ENCODE data around the gene RPL15. TPM values are rescaled to one million over a fixed set of nuclear protein-coding genes. Genes with fewer than 3 reads are reported as not detected.

The RPL15 gene
- total and polyA plus RNA-seq, 2 of the 8 experiments (the other 6 are each of a cell fraction or from before 2014, with no cell fraction given), result 2,819 to 6,473 TPM

- FAIRE-seq, result no peak
- Histone ChIP-seq H4K8ac (ENCODE audit: extremely low read depth, insufficient read depth, low read length) (no peak overlapping the region), H2BK20ac (ENCODE audit: low read length) (no peak overlapping the region), H2AFZ (ENCODE audit: low read length) (no peak overlapping the region), H2BK15ac (ENCODE audit: low read length) (no peak overlapping the region), H3K27me3 (replicated peaks in 1 of 4; ENCODE audit: control insufficient read depth in 3 of 4, extremely low read depth in 1 of 4, insufficient read depth in 3 of 4, low read length in 3 of 4) (no peaks in the 10 kb centered on the region), H2BK12ac (ENCODE audit: low read depth, low read length) (no peak overlapping the region), H3K23ac (ENCODE audit: insufficient read length) (no peak overlapping the region), H3K4me3 (ENCODE audit: extremely low read depth in 1 of 4, insufficient read depth in 2 of 4, low read depth in 3 of 4, low read length in 4 of 4) (no peak overlapping the region), H2BK5ac (ENCODE audit: low read depth, low read length) (no peak overlapping the region), H3K4ac (replicated peaks; ENCODE audit: insufficient read length, low read depth, low read length) (no peak overlapping the region), H3K4me1 (replicated peaks in 1 of 4; ENCODE audit: control insufficient read depth in 3 of 4, insufficient read depth in 4 of 4, low read length in 3 of 4) (no peaks in the 10 kb centered on the region), H3K36me3 (ENCODE audit: control insufficient read depth in 2 of 4, insufficient read depth in 4 of 4, low read length in 3 of 4) (peaks cover 0 to 11% (median 1%) of the 10 kb centered on the region in 4 experiments; a peak in 4 of 8 replicates), H3K27ac (ENCODE audit: low read depth, low read length) (no peak overlapping the region), H4K91ac (replicated peaks; ENCODE audit: insufficient read length, low read length) (no peak overlapping the region), H3K4me2 (ENCODE audit: insufficient read depth in 1 of 2, low read depth in 2 of 2, low read length in 2 of 2) (no peak overlapping the region), H3K9ac (replicated peaks in 1 of 4; ENCODE audit: extremely low read depth in 1 of 4, low read depth in 3 of 4, low read length in 3 of 4) (no peak overlapping the region), H3K79me2 (ENCODE audit: control insufficient read depth in 1 of 2, insufficient read depth in 2 of 2, low read length in 2 of 2) (peaks cover 0 to 38% of the 10 kb centered on the region in 2 experiments; a peak in 2 of 4 replicates), H3K56ac (replicated peaks; ENCODE audit: insufficient read length, low read depth, low read length) (no peak overlapping the region), H4K5ac (ENCODE audit: insufficient read length, low read depth, low read length) (no peak overlapping the region), H3K18ac (ENCODE audit: extremely low read depth, low read length) (no peak overlapping the region), H2AK5ac (ENCODE audit: low read depth, low read length) (no peak overlapping the region), H3K14ac (ENCODE audit: insufficient read length) (no peak overlapping the region), H3K9me3 (ENCODE audit: insufficient read depth in 2 of 2, low read depth in 1 of 2, low read length in 1 of 2) (peaks cover 0 to 6% of the 10 kb centered on the region in 2 experiments; a peak in 1 of 4 replicates), H3K79me1 (ENCODE audit: low read depth, low read length) (peaks cover 4% of the 10 kb centered on the region), H2BK120ac (replicated peaks; ENCODE audit: low read depth, low read length) (no peak overlapping the region), H3K23me2 (ENCODE audit: low read depth, low read length) (no peaks in the 10 kb centered on the region), H4K20me1 (replicated peaks in 1 of 2; ENCODE audit: control insufficient read depth in 1 of 2, insufficient read depth in 2 of 2, low read length in 2 of 2) (peaks cover 5 to 6% of the 10 kb centered on the region in 2 experiments)
- CTCF ChIA-PET (ENCODE audit: partially characterized antibody), result interaction anchor here (0.9 to 3.4 kb wide), 10 partner anchors 9 to 173 kb away, joined by 3 to 15 read pairs (median 6); partner anchors contain the start of genes NKIRAS1 and RPL15
- DNase-seq (ENCODE audit: low read depth in 1 of 2, low spot score in 2 of 2), result no peak
- no peak for TF ChIP-seq SP1 (IDR thresholded peaks at IDR 0.05; ENCODE audit: low read depth, low read length)
- no peak for TF ChIP-seq POLR2AphosphoS5 (IDR thresholded peaks at IDR 0.05; ENCODE audit: low read depth, low read length)
- TF ChIP-seq RAD21 (IDR thresholded peaks at IDR 0.05 in 1 of 2, conservative IDR thresholded peaks at IDR 0.05 in 1 of 2; ENCODE audit: low read depth in 2 of 2, low read length in 2 of 2), result peak; percentile 8 to 19; a peak in 2 of 4 replicates
- peak in 2 of 3 experiments; percentile 28 to 44; a peak in 2 of 4 replicates for TF ChIP-seq CTCF (IDR thresholded peaks at IDR 0.05; ENCODE audit: control extremely low read depth in 1 of 3, insufficient read depth in 1 of 3, low read depth in 1 of 3, low read length in 3 of 3)
- no peak for TF ChIP-seq TAF7 (optimal IDR thresholded peaks at IDR 0.05; ENCODE audit: borderline replicate concordance, low read depth, low read length)
- POLR2A ChIA-PET (ENCODE audit: partially characterized antibody), result interaction anchor here (0.7 to 4.7 kb wide), 4 partner anchors 10 to 37 kb away, joined by 3 to 45 read pairs (median 3); partner anchors contain the start of genes NKIRAS1 and RPL15
- 87% methylated on average over 2 of the region's 2 CpGs; no CpG with 5 or more reads in 1 of the 2 experiments for WGBS, 2 experiments (ENCODE audit: extremely low coverage in 1 of 2, insufficient coverage in 1 of 2, insufficient read length in 1 of 2, insufficient replicate concordance in 2 of 2, low coverage in 1 of 2, low lambda C conversion rate in 2 of 2, missing lambda C conversion rate in 1 of 2)
Measured at GRCh38 chr3:23884481-23884880, 32.5 kb upstream of the RPL15 start.

All from H1 (cell line).